ENCODE data around the gene GOLGA8A.

- TF ChIP-seq POLR2AphosphoS5 (IDR thresholded peaks at IDR 0.05; ENCODE audit: low read depth) (no peak), GABPA (IDR thresholded peaks at IDR 0.05; ENCODE audit: low read depth) (no peak)
- TF ChIP-seq, protein P1, sequence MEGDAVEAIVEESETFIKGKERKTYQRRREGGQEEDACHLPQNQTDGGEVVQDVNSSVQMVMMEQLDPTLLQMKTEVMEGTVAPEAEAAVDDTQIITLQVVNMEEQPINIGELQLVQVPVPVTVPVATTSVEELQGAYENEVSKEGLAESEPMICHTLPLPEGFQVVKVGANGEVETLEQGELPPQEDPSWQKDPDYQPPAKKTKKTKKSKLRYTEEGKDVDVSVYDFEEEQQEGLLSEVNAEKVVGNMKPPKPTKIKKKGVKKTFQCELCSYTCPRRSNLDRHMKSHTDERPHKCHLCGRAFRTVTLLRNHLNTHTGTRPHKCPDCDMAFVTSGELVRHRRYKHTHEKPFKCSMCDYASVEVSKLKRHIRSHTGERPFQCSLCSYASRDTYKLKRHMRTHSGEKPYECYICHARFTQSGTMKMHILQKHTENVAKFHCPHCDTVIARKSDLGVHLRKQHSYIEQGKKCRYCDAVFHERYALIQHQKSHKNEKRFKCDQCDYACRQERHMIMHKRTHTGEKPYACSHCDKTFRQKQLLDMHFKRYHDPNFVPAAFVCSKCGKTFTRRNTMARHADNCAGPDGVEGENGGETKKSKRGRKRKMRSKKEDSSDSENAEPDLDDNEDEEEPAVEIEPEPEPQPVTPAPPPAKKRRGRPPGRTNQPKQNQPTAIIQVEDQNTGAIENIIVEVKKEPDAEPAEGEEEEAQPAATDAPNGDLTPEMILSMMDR (IDR thresholded peaks at IDR 0.05; ENCODE audit: insufficient read depth, low read length), result no peak
- TF ChIP-seq, protein P2, sequence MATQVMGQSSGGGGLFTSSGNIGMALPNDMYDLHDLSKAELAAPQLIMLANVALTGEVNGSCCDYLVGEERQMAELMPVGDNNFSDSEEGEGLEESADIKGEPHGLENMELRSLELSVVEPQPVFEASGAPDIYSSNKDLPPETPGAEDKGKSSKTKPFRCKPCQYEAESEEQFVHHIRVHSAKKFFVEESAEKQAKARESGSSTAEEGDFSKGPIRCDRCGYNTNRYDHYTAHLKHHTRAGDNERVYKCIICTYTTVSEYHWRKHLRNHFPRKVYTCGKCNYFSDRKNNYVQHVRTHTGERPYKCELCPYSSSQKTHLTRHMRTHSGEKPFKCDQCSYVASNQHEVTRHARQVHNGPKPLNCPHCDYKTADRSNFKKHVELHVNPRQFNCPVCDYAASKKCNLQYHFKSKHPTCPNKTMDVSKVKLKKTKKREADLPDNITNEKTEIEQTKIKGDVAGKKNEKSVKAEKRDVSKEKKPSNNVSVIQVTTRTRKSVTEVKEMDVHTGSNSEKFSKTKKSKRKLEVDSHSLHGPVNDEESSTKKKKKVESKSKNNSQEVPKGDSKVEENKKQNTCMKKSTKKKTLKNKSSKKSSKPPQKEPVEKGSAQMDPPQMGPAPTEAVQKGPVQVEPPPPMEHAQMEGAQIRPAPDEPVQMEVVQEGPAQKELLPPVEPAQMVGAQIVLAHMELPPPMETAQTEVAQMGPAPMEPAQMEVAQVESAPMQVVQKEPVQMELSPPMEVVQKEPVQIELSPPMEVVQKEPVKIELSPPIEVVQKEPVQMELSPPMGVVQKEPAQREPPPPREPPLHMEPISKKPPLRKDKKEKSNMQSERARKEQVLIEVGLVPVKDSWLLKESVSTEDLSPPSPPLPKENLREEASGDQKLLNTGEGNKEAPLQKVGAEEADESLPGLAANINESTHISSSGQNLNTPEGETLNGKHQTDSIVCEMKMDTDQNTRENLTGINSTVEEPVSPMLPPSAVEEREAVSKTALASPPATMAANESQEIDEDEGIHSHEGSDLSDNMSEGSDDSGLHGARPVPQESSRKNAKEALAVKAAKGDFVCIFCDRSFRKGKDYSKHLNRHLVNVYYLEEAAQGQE (IDR thresholded peaks at IDR 0.05; ENCODE audit: insufficient replicate concordance, low read depth), result no peak
Measured at GRCh38 chr15:34470091-34470490, 32.5 kb upstream of the GOLGA8A start.
